H9 (cell line): ENCODE results near the gene NEK7. TPM values are rescaled to one million over a fixed set of nuclear protein-coding genes. Genes with fewer than 3 reads are reported as not detected.

ENCODE experiments used
- DNase-seq: peaks from one replicate; pipeline ENCODE4 v3.0.0-alpha.2; 2017
- H2AFZ ChIP-seq: one replicate; pipeline ENCODE4 v1.6.1; 2013; ENCODE audit warnings: mild to moderate bottlenecking, low read length, control low read depth, moderate library complexity
- H2AK5ac ChIP-seq: 2 replicates; pipeline ENCODE4 v1.6.1; 2013; ENCODE audit warnings: low read length, control low read depth, mixed read lengths; ENCODE audit not compliant: insufficient read length
- H2BK120ac ChIP-seq: one replicate; pipeline ENCODE4 v1.6.1; 2013; ENCODE audit warnings: low read depth, mild to moderate bottlenecking, low read length, control low read depth, inconsistent platforms; ENCODE audit not compliant: poor library complexity, severe bottlenecking
- H2BK12ac ChIP-seq: 2 replicates; pipeline ENCODE4 v1.6.1; 2013; ENCODE audit warnings: low read length, control low read depth, mixed read lengths, low read depth; ENCODE audit not compliant: insufficient read length
- H2BK15ac ChIP-seq: 2 replicates; pipeline ENCODE4 v1.6.1; 2013; ENCODE audit warnings: low read depth, low read length, control low read depth
- H2BK20ac ChIP-seq: one replicate; pipeline ENCODE4 v1.6.1; 2013; ENCODE audit warnings: low read depth, mild to moderate bottlenecking, low read length, control low read depth, inconsistent platforms; ENCODE audit not compliant: poor library complexity, severe bottlenecking
- H2BK5ac ChIP-seq: 2 replicates; pipeline ENCODE4 v1.6.1; 2013; ENCODE audit warnings: low read length, control low read depth, mixed read lengths; ENCODE audit not compliant: insufficient read length
- H3K14ac ChIP-seq: 2 replicates; pipeline ENCODE4 v1.6.1; 2013; ENCODE audit warnings: low read length, control low read depth; ENCODE audit not compliant: insufficient read depth
- H3K18ac ChIP-seq: 2 replicates; pipeline ENCODE4 v1.6.1; 2013; ENCODE audit warnings: low read depth, mild to moderate bottlenecking, mixed read lengths, low read length, control low read depth; ENCODE audit not compliant: insufficient read length
- H3K23ac ChIP-seq: 2 replicates; pipeline ENCODE4 v1.6.1; 2013; ENCODE audit warnings: low read length, control low read depth, mixed read lengths, low read depth; ENCODE audit not compliant: insufficient read length
- H3K23me2 ChIP-seq: 2 replicates; pipeline ENCODE4 v1.6.1; 2013; ENCODE audit warnings: low read depth, mild to moderate bottlenecking, mixed read lengths, low read length, control low read depth; ENCODE audit not compliant: insufficient read length, poor library complexity, severe bottlenecking
- H3K27ac ChIP-seq: 2 replicates; pipeline ENCODE4 v1.5.1; 2013; ENCODE audit warnings: low read length, control low read depth, mixed read lengths, low read depth; ENCODE audit not compliant: insufficient read length
- H3K27me3 ChIP-seq: 2 replicates; pipeline ENCODE4 v1.6.1; 2013; ENCODE audit warnings: low read length, control low read depth, inconsistent platforms; ENCODE audit not compliant: insufficient read depth
- H3K4ac ChIP-seq: 2 replicates; pipeline ENCODE4 v1.6.1; 2013; ENCODE audit warnings: low read depth, mild to moderate bottlenecking, control low read depth, inconsistent platforms, low read length, moderate library complexity
- H3K4me1 ChIP-seq: 2 replicates; pipeline ENCODE4 v1.6.1; 2013; ENCODE audit warnings: low read length, control low read depth, inconsistent platforms; ENCODE audit not compliant: insufficient read depth
- H3K4me2 ChIP-seq: 2 replicates; pipeline ENCODE4 v1.6.1; 2013; ENCODE audit warnings: low read length, control low read depth, mixed read lengths; ENCODE audit not compliant: insufficient read length, insufficient read depth
- H3K56ac ChIP-seq: 2 replicates; pipeline ENCODE4 v1.6.1; 2013; ENCODE audit warnings: low read depth, mild to moderate bottlenecking, mixed read lengths, low read length, control low read depth; ENCODE audit not compliant: insufficient read length
- H3K79me1 ChIP-seq: 2 replicates; pipeline ENCODE4 v1.6.1; 2013; ENCODE audit warnings: low read depth, mild to moderate bottlenecking, moderate library complexity, low read length, control low read depth, inconsistent platforms; ENCODE audit not compliant: insufficient read depth, poor library complexity, severe bottlenecking
- H3K79me2 ChIP-seq: 2 replicates; pipeline ENCODE4 v1.6.1; 2013; ENCODE audit warnings: low read length, control low read depth, inconsistent platforms; ENCODE audit not compliant: insufficient read depth
- H3K9ac ChIP-seq: 2 replicates; pipeline ENCODE4 v1.6.1; 2013; ENCODE audit warnings: low read length, control low read depth, mixed read lengths; ENCODE audit not compliant: insufficient read length; ENCODE audit errors: extremely low read depth
- H3K9me3 ChIP-seq: one replicate; pipeline ENCODE4 v1.6.1; 2013; ENCODE audit warnings: low read depth, low read length, inconsistent platforms; ENCODE audit not compliant: control insufficient read depth
- H3T11ph ChIP-seq: one replicate; pipeline ENCODE4 v1.6.1; 2013; ENCODE audit warnings: mild to moderate bottlenecking, low read length, control low read depth, inconsistent platforms
- H4K20me1 ChIP-seq: one replicate; pipeline ENCODE4 v1.6.1; 2013; ENCODE audit not compliant: control insufficient read depth, insufficient read length, insufficient read depth
- H4K5ac ChIP-seq: 2 replicates; pipeline ENCODE4 v1.6.1; 2013; ENCODE audit warnings: low read depth, mild to moderate bottlenecking, mixed read lengths, low read length, control low read depth; ENCODE audit not compliant: insufficient read length
- H4K8ac ChIP-seq: replicated peaks from 2 replicates; pipeline ENCODE4 v1.6.1; 2013; ENCODE audit warnings: low read length, control low read depth, mixed read lengths, low read depth; ENCODE audit not compliant: insufficient read length
- H4K91ac ChIP-seq: 2 replicates; pipeline ENCODE4 v1.6.1; 2013; ENCODE audit warnings: low read depth, mild to moderate bottlenecking, moderate library complexity, mixed read lengths, low read length, control low read depth; ENCODE audit not compliant: insufficient read length
- H3K27ac Mint-ChIP-seq, 3 experiments: 2 replicates in 2 of 3; 3 replicates in 1 of 3; pipeline ENCODE4 v1.8.0; 2020 to 2021; ENCODE audit warnings: mixed read lengths in 3 of 3, mild to moderate bottlenecking in 1 of 3, moderate library complexity in 1 of 3
- H3K27me3 Mint-ChIP-seq: 2 replicates; pipeline ENCODE4 v1.8.0; 2021; ENCODE audit warnings: low read depth, mild to moderate bottlenecking, moderate library complexity, mixed read lengths
- H3K36me3 Mint-ChIP-seq, 3 experiments: 2 replicates in 2 of 3; 3 replicates in 1 of 3; pipeline ENCODE4 v1.8.0; 2020 to 2021; ENCODE audit warnings: low read depth in 3 of 3, mixed read lengths in 3 of 3; ENCODE audit not compliant: insufficient read depth in 1 of 3
- H3K4me1 Mint-ChIP-seq, 2 experiments: 2 replicates each; pipeline ENCODE4 v1.8.0; 2020; ENCODE audit warnings: mixed read lengths in 2 of 2
- H3K4me3 Mint-ChIP-seq, 2 experiments: 2 replicates in 1 of 2; 3 replicates in 1 of 2; pipeline ENCODE4 v1.8.0; 2020 to 2021; ENCODE audit warnings: mild to moderate bottlenecking in 2 of 2, mixed read lengths in 2 of 2, moderate library complexity in 1 of 2
- H3K9me3 Mint-ChIP-seq, 2 experiments: 2 replicates in 1 of 2; 3 replicates in 1 of 2; pipeline ENCODE4 v1.8.0; 2020; ENCODE audit warnings: mild to moderate bottlenecking in 2 of 2, mixed read lengths in 2 of 2, moderate library complexity in 1 of 2
- WGBS: extraction: QIAGEN DNeasy Blood & Tissue Kit; methylation state at CpG from one replicate; pipeline ENCODE4 v1.1.7; 2013; ENCODE audit warnings: missing lambda C conversion rate, low lambda C conversion rate, mixed read lengths; ENCODE audit not compliant: insufficient read length; ENCODE audit errors: extremely low coverage; 5-methylcytosine and 5-hydroxymethylcytosine counted together
- total RNA-seq: library from RNA; stranded (reverse); gene quantifications from 2 replicates; pipeline ENCODE4 v1.2.1, GENCODE V29; 2021
- TF ChIP-seq, protein P1 (sequence below): fragments of 200-600 bp; sonication (generic); conservative IDR thresholded peaks from 3 replicates; pipeline ENCODE4 v1.8.0; 2021; ENCODE audit warnings: antibody characterized with exemption, mild to moderate bottlenecking

Gene NEK7
- total RNA-seq, 1 experiment from 2014 or later, result 9.6 TPM

DNA sequence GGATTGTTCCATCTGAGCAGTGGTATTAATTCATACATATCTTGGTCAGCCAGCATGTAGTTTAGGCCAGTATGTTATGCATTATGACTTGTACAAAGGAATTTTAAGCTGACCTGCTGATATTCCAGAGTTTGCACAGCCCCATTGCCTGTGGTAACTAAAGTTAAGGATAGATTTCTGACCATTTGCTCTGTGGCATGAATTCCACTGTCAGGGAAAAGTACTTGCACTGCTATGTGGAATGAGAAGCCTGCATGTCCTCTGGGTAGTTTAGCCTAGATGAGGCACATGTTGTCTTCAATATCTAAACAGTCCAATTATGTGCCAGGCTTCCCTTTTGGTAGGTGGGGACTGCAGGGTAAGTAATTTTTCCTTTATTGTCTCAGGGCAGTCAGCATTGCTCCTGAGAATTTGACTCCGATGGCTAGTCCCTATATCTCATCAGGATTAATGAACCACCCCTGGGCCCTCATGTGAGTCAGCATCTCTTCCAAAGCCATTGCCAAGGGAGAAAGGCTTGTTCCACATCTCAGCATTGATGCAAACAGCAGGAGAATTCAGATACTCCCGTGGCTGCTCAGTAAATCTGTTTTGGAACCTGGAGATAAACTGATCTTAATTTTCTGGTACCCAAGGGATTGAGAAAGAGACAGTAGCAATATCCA, 30.2 kb downstream of the NEK7 start:
- Histone ChIP-seq H3K27me3 (no peaks in the 10 kb centered on the region), H2BK5ac (no peak overlapping the region), H3K56ac (no peak overlapping the region), H3K23me2 (no peaks in the 10 kb centered on the region), H3K18ac (no peak overlapping the region), H4K91ac (no peak overlapping the region), H2AK5ac (no peak overlapping the region), H3K9ac (no peak overlapping the region), H2AFZ (no peak overlapping the region), H3K4me1 (no peaks in the 10 kb centered on the region), H3K4me2 (no peak overlapping the region), H4K5ac (no peak overlapping the region), H2BK120ac (no peak overlapping the region), H4K8ac (no peak overlapping the region), H3K27ac (no peak overlapping the region), H2BK15ac (no peak overlapping the region), H3K4ac (no peak overlapping the region), H2BK20ac (no peak overlapping the region), H3K79me1 (peaks cover 3% of the 10 kb centered on the region), H3T11ph (no peak overlapping the region), H2BK12ac (no peak overlapping the region), H3K79me2 (no peaks in the 10 kb centered on the region; the same call in 1 of the 2 replicates), H3K9me3 (no peaks in the 10 kb centered on the region), H4K20me1 (no peaks in the 10 kb centered on the region), H3K14ac (no peak overlapping the region), H3K23ac (peak overlapping the region; percentile 23)
- Mint-ChIP-seq H3K4me3 (no peak overlapping the region), H3K4me1 (no peaks in the 10 kb centered on the region), H3K27me3 (no peaks in the 10 kb centered on the region), H3K9me3 (no peaks in the 10 kb centered on the region), H3K36me3 (no peaks in the 10 kb centered on the region), H3K27ac (peak overlapping the region in 1 of 3 experiments; percentile 72; a peak in 1 of 7 replicates)
- no CpG with 5 or more reads among the region's 2 CpGs for WGBS
- TF ChIP-seq, protein P1, sequence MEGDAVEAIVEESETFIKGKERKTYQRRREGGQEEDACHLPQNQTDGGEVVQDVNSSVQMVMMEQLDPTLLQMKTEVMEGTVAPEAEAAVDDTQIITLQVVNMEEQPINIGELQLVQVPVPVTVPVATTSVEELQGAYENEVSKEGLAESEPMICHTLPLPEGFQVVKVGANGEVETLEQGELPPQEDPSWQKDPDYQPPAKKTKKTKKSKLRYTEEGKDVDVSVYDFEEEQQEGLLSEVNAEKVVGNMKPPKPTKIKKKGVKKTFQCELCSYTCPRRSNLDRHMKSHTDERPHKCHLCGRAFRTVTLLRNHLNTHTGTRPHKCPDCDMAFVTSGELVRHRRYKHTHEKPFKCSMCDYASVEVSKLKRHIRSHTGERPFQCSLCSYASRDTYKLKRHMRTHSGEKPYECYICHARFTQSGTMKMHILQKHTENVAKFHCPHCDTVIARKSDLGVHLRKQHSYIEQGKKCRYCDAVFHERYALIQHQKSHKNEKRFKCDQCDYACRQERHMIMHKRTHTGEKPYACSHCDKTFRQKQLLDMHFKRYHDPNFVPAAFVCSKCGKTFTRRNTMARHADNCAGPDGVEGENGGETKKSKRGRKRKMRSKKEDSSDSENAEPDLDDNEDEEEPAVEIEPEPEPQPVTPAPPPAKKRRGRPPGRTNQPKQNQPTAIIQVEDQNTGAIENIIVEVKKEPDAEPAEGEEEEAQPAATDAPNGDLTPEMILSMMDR, result no peak
- DNase-seq, result no peak
